Adrenal gland (tissue), 5 donors: ENCODE measurements around the gene PRC1.

Source experiments
- POLR2A ChIP-seq, 2 donors: fragments of 450-650 bp; IDR thresholded peaks; one replicate each; pipeline ENCODE4 v1.6.1; 2017; ENCODE audit warnings: antibody characterized with exemption in 2 of 2, mild to moderate bottlenecking in 2 of 2, moderate library complexity in 1 of 2
- TF ChIP-seq, protein P1 (sequence below), 6 experiments: fragments of 450-650 bp in 4 of 6; fragments of 200-600 bp in 2 of 6; sonication (generic) in 1 of 6; IDR thresholded peaks; 1 replicate in 5 of 6; 2 replicates in 1 of 6; pipeline versions ENCODE4 v1.5.1 to v1.8.0; 2016 to 2021; ENCODE audit warnings: antibody characterized with exemption in 6 of 6, mild to moderate bottlenecking in 2 of 6, moderate library complexity in 1 of 6
- donor health status: DM: no; HTN: no; CAD: no.

DNA sequence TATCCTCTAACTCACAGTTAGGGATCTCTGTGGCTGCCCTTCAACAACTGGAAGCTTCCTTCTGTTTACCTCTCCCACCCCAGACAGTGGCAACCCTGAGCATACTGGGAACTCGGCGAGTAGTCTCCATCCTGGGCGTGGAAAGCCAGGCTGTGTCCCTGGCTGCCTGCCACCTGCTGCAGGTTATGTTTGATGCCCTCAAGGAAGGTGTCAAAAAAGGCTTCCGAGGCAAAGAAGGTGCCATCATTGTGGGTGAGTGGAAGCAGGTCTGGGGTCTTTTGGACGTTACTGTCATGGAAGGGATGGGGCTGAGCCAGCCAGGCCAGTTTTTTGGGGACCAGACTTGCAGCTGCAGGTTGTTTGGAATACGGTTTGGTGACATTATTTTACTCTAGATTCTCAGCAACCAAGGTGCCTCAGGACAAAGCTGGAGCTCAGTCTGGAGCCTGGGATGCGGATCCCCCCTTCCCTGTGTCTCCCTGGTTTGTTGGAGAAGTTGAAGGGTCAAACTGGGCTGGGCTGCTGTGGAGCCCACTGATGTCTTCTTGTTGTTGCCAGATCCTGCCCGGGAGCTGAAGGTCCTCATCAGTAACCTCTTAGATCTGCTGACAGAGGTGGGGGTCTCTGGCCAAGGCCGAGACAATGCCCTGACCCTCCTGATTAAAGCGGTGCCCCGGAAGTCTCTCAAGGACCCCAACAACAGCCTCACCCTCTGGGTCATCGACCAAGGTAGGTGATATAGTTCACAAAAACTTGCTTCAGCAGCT is 51.8 kb downstream of the PRC1 start:
- TF ChIP-seq, protein P1, sequence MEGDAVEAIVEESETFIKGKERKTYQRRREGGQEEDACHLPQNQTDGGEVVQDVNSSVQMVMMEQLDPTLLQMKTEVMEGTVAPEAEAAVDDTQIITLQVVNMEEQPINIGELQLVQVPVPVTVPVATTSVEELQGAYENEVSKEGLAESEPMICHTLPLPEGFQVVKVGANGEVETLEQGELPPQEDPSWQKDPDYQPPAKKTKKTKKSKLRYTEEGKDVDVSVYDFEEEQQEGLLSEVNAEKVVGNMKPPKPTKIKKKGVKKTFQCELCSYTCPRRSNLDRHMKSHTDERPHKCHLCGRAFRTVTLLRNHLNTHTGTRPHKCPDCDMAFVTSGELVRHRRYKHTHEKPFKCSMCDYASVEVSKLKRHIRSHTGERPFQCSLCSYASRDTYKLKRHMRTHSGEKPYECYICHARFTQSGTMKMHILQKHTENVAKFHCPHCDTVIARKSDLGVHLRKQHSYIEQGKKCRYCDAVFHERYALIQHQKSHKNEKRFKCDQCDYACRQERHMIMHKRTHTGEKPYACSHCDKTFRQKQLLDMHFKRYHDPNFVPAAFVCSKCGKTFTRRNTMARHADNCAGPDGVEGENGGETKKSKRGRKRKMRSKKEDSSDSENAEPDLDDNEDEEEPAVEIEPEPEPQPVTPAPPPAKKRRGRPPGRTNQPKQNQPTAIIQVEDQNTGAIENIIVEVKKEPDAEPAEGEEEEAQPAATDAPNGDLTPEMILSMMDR (IDR thresholded peaks at IDR 0.05), result no peak
- TF ChIP-seq POLR2A (IDR thresholded peaks at IDR 0.05), result no peak
